ENCODE data around the gene DNAJC6.
"Not testable (repeated sequence)": the region's sequence is repeated elsewhere in the genome, so short reads cannot be mapped to it uniquely, and the experiment has no call there.

The DNAJC6 gene

GRCh38 chr1:65434760-65435159 lies 125.4 kb downstream of the DNAJC6 start:
- peaks cover 9% of the 10 kb centered on the region for H3K4me1 Mint-ChIP-seq

GRCh38 chr1:65435987-65436386 lies 126.6 kb downstream of the DNAJC6 start:
- Mint-ChIP-seq H3K9me3 (no peaks in the 10 kb centered on the region), H3K27me3 (no peaks in the 10 kb centered on the region), H3K4me1 (peaks cover under 1% of the 10 kb centered on the region), H3K36me3 (ENCODE audit: insufficient read depth) (peaks cover 6% of the 10 kb centered on the region), H3K4me3 (no peak overlapping the region), H3K27ac (ENCODE audit: low read depth) (no peak overlapping the region)
- no peak for DNase-seq (ENCODE audit: low spot score in 2 of 2)
- no peak for ATAC-seq (replicated peaks; ENCODE audit: extremely low read depth, poor library complexity, severe bottlenecking)

More at GRCh38 chr1:65434760-65435159, 125.4 kb downstream of the DNAJC6 start:
- ATAC-seq (replicated peaks; ENCODE audit: extremely low read depth, poor library complexity, severe bottlenecking) (no peak), DNase-seq (ENCODE audit: low spot score in 2 of 2) (no peak)
- H3K4me3 Mint-ChIP-seq = no peak overlapping the region
- peaks cover 6% of the 10 kb centered on the region for H3K36me3 Mint-ChIP-seq (ENCODE audit: insufficient read depth)
- no peak overlapping the region for H3K27ac Mint-ChIP-seq (ENCODE audit: low read depth)
- no peaks in the 10 kb centered on the region for H3K9me3 Mint-ChIP-seq
- H3K27me3 Mint-ChIP-seq = no peaks in the 10 kb centered on the region

GRCh38 chr1:65437616-65438015 lies 128.3 kb downstream of the DNAJC6 start:
- no peak for ATAC-seq (replicated peaks; ENCODE audit: extremely low read depth, poor library complexity, severe bottlenecking)
- Mint-ChIP-seq H3K4me3 (no peak overlapping the region), H3K27ac (ENCODE audit: low read depth) (no peak overlapping the region), H3K36me3 (ENCODE audit: insufficient read depth) (peaks cover 3% of the 10 kb centered on the region), H3K27me3 (no peaks in the 10 kb centered on the region), H3K9me3 (no peaks in the 10 kb centered on the region), H3K4me1 (no peaks in the 10 kb centered on the region)
- no peak for DNase-seq (ENCODE audit: low spot score in 2 of 2)

GRCh38 chr1:65440322-65440900 lies 131.1 kb downstream of the DNAJC6 start:
- Mint-ChIP-seq H3K27me3 (no peaks in the 10 kb centered on the region), H3K27ac (ENCODE audit: low read depth) (no peak overlapping the region), H3K36me3 (ENCODE audit: insufficient read depth) (no peaks in the 10 kb centered on the region), H3K4me3 (no peak overlapping the region), H3K4me1 (no peaks in the 10 kb centered on the region), H3K9me3 (no peaks in the 10 kb centered on the region)
- DNase-seq (ENCODE audit: low spot score in 2 of 2) (no peak), ATAC-seq (replicated peaks; ENCODE audit: extremely low read depth, poor library complexity, severe bottlenecking) (no peak)

DNA sequence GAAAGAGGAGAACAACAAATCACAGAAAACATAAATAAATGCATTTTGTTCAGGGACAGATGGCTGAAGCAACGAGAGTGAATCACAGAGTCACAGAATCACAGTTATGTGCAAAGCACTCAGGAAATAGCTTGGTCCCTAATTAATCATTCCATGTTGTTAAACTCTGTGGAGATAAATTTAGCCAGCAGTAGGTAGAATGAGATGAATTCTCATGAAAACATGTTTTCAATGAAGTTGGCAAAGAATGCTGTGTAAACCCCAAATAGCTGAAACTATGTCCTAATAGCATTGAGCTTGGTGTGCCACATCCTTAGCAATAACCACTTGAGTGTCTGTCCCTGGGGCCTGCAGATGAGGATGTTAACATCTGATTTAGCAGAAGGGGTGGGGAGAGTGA lies 131.6 kb downstream of the DNAJC6 start:
- Mint-ChIP-seq H3K4me3 (no peak overlapping the region), H3K27ac (ENCODE audit: low read depth) (no peak overlapping the region), H3K36me3 (ENCODE audit: insufficient read depth) (no peaks in the 10 kb centered on the region), H3K27me3 (no peaks in the 10 kb centered on the region), H3K9me3 (no peaks in the 10 kb centered on the region), H3K4me1 (no peaks in the 10 kb centered on the region)
- ATAC-seq (replicated peaks; ENCODE audit: extremely low read depth, poor library complexity, severe bottlenecking) = no peak
- no peak for DNase-seq (ENCODE audit: low spot score in 2 of 2)

- Mint-ChIP-seq H3K4me3 (no peak overlapping the region), H3K4me1 (no peaks in the 10 kb centered on the region), H3K9me3 (no peaks in the 10 kb centered on the region), H3K27me3 (no peaks in the 10 kb centered on the region), H3K27ac (ENCODE audit: low read depth) (no peak overlapping the region), H3K36me3 (ENCODE audit: insufficient read depth) (no peaks in the 10 kb centered on the region)
- ATAC-seq (replicated peaks; ENCODE audit: extremely low read depth, poor library complexity, severe bottlenecking) (no peak), DNase-seq (ENCODE audit: low spot score in 2 of 2) (no peak)
Observed at GRCh38 chr1:65441464-65441863, 132.1 kb downstream of the DNAJC6 start.

GRCh38 chr1:65442442-65442841 lies 133.1 kb downstream of the DNAJC6 start:
- Mint-ChIP-seq H3K27ac (ENCODE audit: low read depth) (no peak overlapping the region), H3K4me1 (no peaks in the 10 kb centered on the region), H3K4me3 (no peak overlapping the region), H3K9me3 (no peaks in the 10 kb centered on the region), H3K27me3 (no peaks in the 10 kb centered on the region), H3K36me3 (ENCODE audit: insufficient read depth) (no peaks in the 10 kb centered on the region)
- no peak for ATAC-seq (replicated peaks; ENCODE audit: extremely low read depth, poor library complexity, severe bottlenecking)
- DNase-seq (ENCODE audit: low spot score in 2 of 2) = no peak

DNA sequence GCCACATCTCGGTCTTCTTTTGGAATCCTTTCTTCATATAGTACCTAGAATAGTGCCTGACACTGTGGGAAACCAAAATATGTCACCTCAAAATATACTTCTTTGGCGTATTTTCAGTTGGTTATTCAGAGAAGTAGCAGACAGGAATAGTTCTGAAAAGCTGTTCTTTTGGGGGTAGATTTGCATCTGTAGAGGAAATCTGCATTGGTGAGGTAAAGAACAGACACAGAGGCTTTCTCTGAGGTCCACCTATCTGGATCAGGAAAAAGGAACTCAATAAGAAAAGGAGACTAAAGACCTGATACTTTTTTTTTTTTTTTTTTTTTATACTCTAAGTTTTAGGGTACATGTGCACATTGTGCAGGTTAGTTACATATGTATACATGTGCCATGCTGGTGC lies 134.3 kb downstream of the DNAJC6 start:
- Mint-ChIP-seq H3K36me3 (ENCODE audit: insufficient read depth) (no peaks in the 10 kb centered on the region), H3K9me3 (no peaks in the 10 kb centered on the region), H3K27me3 (no peaks in the 10 kb centered on the region), H3K4me3 (no peak overlapping the region), H3K27ac (ENCODE audit: low read depth) (no peak overlapping the region), H3K4me1 (no peaks in the 10 kb centered on the region)
- DNase-seq (ENCODE audit: low spot score in 2 of 2) = no peak
- ATAC-seq (replicated peaks; ENCODE audit: extremely low read depth, poor library complexity, severe bottlenecking) = no peak

DNA sequence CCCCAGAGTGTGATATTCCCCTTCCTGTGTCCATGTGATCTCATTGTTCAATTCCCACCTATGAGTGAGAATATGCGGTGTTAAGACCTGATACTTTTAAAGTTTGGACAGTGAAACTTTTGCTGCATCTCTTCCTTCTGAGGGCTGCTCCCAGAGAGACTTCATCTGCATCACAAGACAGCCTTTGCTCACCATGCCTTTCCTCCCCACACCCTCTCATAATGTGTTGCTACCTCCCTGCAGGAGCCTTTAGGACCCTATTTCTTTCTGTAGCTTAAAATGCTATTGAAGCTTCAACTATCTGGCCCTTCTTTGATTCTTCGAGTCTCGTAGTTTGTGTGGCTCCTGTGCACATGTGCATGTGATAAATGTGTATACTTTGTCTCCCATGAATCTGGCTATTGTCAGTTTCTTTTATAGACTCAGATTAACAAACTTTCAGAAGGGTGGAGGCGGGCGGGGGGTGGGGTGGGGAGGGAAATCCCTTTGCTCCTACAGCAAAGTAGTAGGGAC lies 134.8 kb downstream of the DNAJC6 start:
- no peaks in the 10 kb centered on the region for H3K36me3 Mint-ChIP-seq (ENCODE audit: insufficient read depth)
- no peaks in the 10 kb centered on the region for H3K4me1 Mint-ChIP-seq
- H3K4me3 Mint-ChIP-seq = no peak overlapping the region
- no peaks in the 10 kb centered on the region for H3K9me3 Mint-ChIP-seq
- DNase-seq (ENCODE audit: low spot score in 2 of 2) = no peak
- H3K27ac Mint-ChIP-seq (ENCODE audit: low read depth) = no peak overlapping the region
- no peak for ATAC-seq (replicated peaks; ENCODE audit: extremely low read depth, poor library complexity, severe bottlenecking)
- no peaks in the 10 kb centered on the region for H3K27me3 Mint-ChIP-seq

DNA sequence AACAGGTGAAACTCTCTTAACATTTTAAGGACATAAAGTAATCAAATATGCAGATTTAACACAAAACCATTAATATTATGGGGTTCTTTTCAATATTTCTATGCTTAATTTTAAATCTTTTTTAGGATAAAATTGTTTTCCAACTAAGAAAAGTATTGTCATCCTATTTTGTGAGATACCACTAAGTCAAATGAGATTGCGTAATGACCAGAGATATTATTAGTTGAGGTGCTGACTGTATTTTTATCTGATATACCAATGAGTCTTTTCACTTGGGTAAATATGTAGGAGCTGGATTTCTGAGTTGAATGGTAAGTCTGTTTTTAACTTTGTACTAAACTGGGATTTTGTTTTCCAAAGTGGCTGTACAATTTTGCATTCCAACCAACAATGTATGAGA lies 136.5 kb downstream of the DNAJC6 start:
- DNase-seq (ENCODE audit: low spot score in 2 of 2) = no peak
- ATAC-seq (replicated peaks; ENCODE audit: extremely low read depth, poor library complexity, severe bottlenecking) = no peak
- Mint-ChIP-seq H3K27ac (ENCODE audit: low read depth) (no peak overlapping the region), H3K4me3 (no peak overlapping the region), H3K27me3 (no peaks in the 10 kb centered on the region), H3K4me1 (no peaks in the 10 kb centered on the region), H3K9me3 (no peaks in the 10 kb centered on the region), H3K36me3 (ENCODE audit: insufficient read depth) (no peaks in the 10 kb centered on the region)

DNA sequence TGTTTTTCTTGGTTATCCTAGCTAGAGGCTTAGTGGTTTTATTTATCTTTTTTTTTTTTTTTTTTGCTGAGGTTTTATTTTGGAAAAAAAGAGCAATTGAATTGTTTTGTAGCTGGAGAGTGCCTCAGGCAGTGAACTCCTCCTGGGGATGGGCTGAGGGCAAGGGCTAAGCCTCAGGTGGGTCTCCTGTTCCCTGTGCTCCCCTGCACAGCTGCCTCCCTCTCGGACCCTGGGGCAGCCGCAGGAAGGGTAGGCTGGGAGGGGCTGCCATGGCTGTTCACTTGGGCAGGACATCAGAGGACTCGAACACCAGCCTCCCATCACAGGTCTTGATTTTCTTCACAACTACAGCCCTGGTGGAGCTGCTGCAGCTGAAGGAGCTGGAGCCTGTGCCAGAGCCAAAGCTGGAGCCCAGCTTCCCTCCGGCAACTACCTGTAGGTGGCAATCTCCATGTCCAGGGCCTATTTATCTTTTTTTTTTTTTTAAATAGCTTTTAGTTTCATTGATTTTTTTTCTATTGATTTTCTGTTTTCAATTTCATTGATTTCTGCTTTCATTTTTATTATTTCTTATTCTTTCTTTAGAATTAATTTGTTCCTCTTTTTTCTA lies 140.0 kb downstream of the DNAJC6 start:
- DNase-seq (ENCODE audit: low spot score in 2 of 2) = no peak
- no peak overlapping the region for H3K4me3 Mint-ChIP-seq
- no peak overlapping the region for H3K27ac Mint-ChIP-seq (ENCODE audit: low read depth)
- H3K9me3 Mint-ChIP-seq = no peaks in the 10 kb centered on the region
- H3K27me3 Mint-ChIP-seq = no peaks in the 10 kb centered on the region
- no peak for ATAC-seq (replicated peaks; ENCODE audit: extremely low read depth, poor library complexity, severe bottlenecking)
- no peaks in the 10 kb centered on the region for H3K36me3 Mint-ChIP-seq (ENCODE audit: insufficient read depth)
- no peaks in the 10 kb centered on the region for H3K4me1 Mint-ChIP-seq

DNA sequence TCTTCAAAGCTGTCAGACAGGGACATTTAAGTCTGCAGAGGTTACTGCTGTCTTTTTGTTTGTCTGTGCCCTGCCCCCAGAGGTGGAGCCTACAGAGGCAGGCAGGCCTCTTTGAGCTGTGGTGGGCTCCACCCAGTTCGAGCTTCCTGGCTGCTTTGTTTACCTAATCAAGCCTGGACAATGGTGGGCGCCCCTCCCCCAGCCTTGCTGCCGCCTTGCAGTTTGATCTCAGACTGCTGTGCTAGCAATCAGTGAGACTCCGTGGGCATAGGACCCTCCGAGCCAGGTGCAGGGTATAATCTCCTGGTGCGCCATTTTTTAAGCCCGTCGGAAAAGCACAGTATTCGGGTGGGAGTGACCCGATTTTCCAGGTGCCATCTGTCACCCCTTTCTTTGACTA lies 146.3 kb downstream of the DNAJC6 start:
- peaks cover 14% of the 10 kb centered on the region for H3K4me1 Mint-ChIP-seq
- H3K27ac Mint-ChIP-seq (ENCODE audit: low read depth); H3K4me3 Mint-ChIP-seq; DNase-seq (ENCODE audit: low spot score in 2 of 2); ATAC-seq (replicated peaks; ENCODE audit: extremely low read depth, poor library complexity, severe bottlenecking); H3K9me3 Mint-ChIP-seq; H3K36me3 Mint-ChIP-seq (ENCODE audit: insufficient read depth); H3K27me3 Mint-ChIP-seq: not testable (repeated sequence)

DNA sequence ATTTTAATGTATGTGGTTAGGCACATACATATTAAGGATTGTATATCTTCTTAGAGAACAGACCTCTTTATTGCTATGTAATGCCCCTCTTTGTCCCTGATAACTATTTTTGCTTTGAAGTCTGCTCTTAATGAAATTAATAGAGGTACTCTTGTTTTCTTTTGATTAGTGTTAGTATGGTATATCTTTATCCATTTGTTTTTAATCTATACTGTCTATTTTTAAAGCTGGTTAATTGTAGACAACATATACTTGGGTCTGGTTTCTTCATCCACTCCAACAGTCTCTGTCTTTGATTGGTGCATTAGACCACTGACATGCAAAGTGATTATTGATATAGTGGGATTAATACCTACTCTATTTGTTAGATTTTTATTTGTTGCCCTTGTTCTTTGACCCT lies 147.1 kb downstream of the DNAJC6 start:
- H3K4me3 Mint-ChIP-seq = no peak overlapping the region
- H3K9me3 Mint-ChIP-seq = peaks cover 8% of the 10 kb centered on the region
- no peak for DNase-seq (ENCODE audit: low spot score in 2 of 2)
- peaks cover 14% of the 10 kb centered on the region for H3K4me1 Mint-ChIP-seq
- no peaks in the 10 kb centered on the region for H3K27me3 Mint-ChIP-seq
- no peak overlapping the region for H3K27ac Mint-ChIP-seq (ENCODE audit: low read depth)
- no peak for ATAC-seq (replicated peaks; ENCODE audit: extremely low read depth, poor library complexity, severe bottlenecking)
- H3K36me3 Mint-ChIP-seq (ENCODE audit: insufficient read depth) = no peaks in the 10 kb centered on the region
